K562 (cell line): Measurements from ENCODE around the gene TMEM72. TPM values are rescaled to one million over a fixed set of nuclear protein-coding genes. Genes with fewer than 3 reads are reported as not detected.

Experiments used
- C11orf30 ChIP-seq: fragments of 450-650 bp; IDR thresholded peaks from 2 replicates; pipeline ENCODE4 v1.6.1; 2016; ENCODE audit warnings: low read depth, mild to moderate bottlenecking
- COPS2 ChIP-seq: fragments of 450-650 bp; conservative IDR thresholded peaks from 2 replicates; pipeline ENCODE4 v1.6.1; 2016; ENCODE audit warnings: mild to moderate bottlenecking, moderate library complexity
- CREB1 ChIP-seq, 2 experiments: sonication (generic) in 1 of 2; formaldehyde crosslinking in 1 of 2; IDR thresholded peaks; 2 replicates each; pipeline versions ENCODE4 v1.6.1 to v1.8.0; 2012 to 2022; ENCODE audit warnings: inconsistent platforms in 1 of 2, mild to moderate bottlenecking in 1 of 2, missing genetic modification reagents in 1 of 2, moderate library complexity in 1 of 2
- EHMT2 ChIP-seq: fragments of 450-650 bp; IDR thresholded peaks from 2 replicates; pipeline ENCODE4 v1.6.1; 2018; ENCODE audit warnings: antibody characterized with exemption
- FOXA3 ChIP-seq, 2 experiments: fragments of 450-650 bp in 1 of 2; sonication (generic) in 1 of 2; formaldehyde crosslinking; IDR thresholded peaks in 1 of 2; conservative IDR thresholded peaks in 1 of 2; 2 replicates each; pipeline versions ENCODE4 v1.4.0 to v1.8.0; 2020 to 2022; ENCODE audit warnings: mild to moderate bottlenecking in 2 of 2, missing genetic modification reagents in 1 of 2
- KLF16 ChIP-seq: IDR thresholded peaks from 2 replicates; pipeline ENCODE4 v1.6.1; 2016; ENCODE audit warnings: antibody characterized with exemption
- NR0B1 ChIP-seq: fragments of 450-650 bp; IDR thresholded peaks from one replicate; pipeline ENCODE4 v1.6.1; 2018; ENCODE audit warnings: mild to moderate bottlenecking, moderate library complexity; ENCODE audit not compliant: partially characterized antibody
- RREB1 ChIP-seq: fragments of 250-450 bp; sonication (Bioruptor Pico); IDR thresholded peaks from 2 replicates; pipeline ENCODE4 v1.4.0; 2020
- SAFB2 ChIP-seq: fragments of 200-400 bp; formaldehyde crosslinking; IDR thresholded peaks from 2 replicates; pipeline ENCODE4 v1.6.1; 2018; ENCODE audit warnings: borderline replicate concordance, low read length, low read depth, moderate library complexity; ENCODE audit not compliant: severe bottlenecking
- SLC30A9 ChIP-seq: fragments of 250-450 bp; sonication (Bioruptor Pico); IDR thresholded peaks from 2 replicates; pipeline ENCODE4 v1.8.0; 2022; ENCODE audit warnings: mild to moderate bottlenecking, moderate library complexity
- STAT5B ChIP-seq: fragments of 250-450 bp; sonication (Bioruptor Pico); IDR thresholded peaks from 2 replicates; pipeline ENCODE4 v1.8.0; 2021; ENCODE audit warnings: mild to moderate bottlenecking, inconsistent platforms
- TCF15 ChIP-seq: fragments of 250-450 bp; sonication (Bioruptor Pico); IDR thresholded peaks from 2 replicates; pipeline ENCODE4 v1.8.0; 2022; ENCODE audit warnings: moderate library complexity, mild to moderate bottlenecking, inconsistent platforms
- ZFP36 ChIP-seq: fragments of 150-350 bp; IDR thresholded peaks from 2 replicates; pipeline ENCODE4 v1.6.1; 2018; ENCODE audit warnings: low read length, low read depth; ENCODE audit not compliant: partially characterized antibody
- ZHX1 ChIP-seq: fragments of 150-350 bp; conservative IDR thresholded peaks from 2 replicates; pipeline ENCODE4 v1.6.1; 2014; ENCODE audit warnings: low read length
- ZKSCAN8 ChIP-seq: fragments of 200-800 bp; sonication (Bioruptor generic); IDR thresholded peaks from 2 replicates; pipeline ENCODE4 v1.6.1; 2016; ENCODE audit warnings: missing genetic modification characterization, missing compliant biosample characterization
- ZNF175 ChIP-seq: fragments of 200-800 bp; sonication (Bioruptor generic); IDR thresholded peaks from 2 replicates; pipeline ENCODE4 v1.6.1; 2016; ENCODE audit warnings: low read depth, mild to moderate bottlenecking, missing genetic modification characterization, missing compliant biosample characterization
- ZNF253 ChIP-seq: fragments of 250-450 bp; sonication (Bioruptor Pico); conservative IDR thresholded peaks from 2 replicates; pipeline ENCODE4 v1.6.1; 2021; ENCODE audit warnings: mild to moderate bottlenecking
- polyA plus RNA-seq, 8 experiments: library from polyadenylated mRNA; depleted of rRNA in 4 of 8; stranded (reverse) in 5 of 8; unstranded in 3 of 8; fragments of >200 nt; fragmentation: Nextera tagmentation in 2 of 8; fragmentation: Illumina TruSeq in 1 of 8; extraction: Ambion mirVana in 2 of 8; extraction: Trizol in 1 of 8; gene quantifications; 2 replicates each; pipeline versions ENCODE4 v1.2.1 to v1.2.3, GENCODE V29; 2011 to 2014; ENCODE audit warnings: inconsistent platforms in 1 of 8, missing spikeins in 1 of 8
- total RNA-seq, 7 experiments: library from RNA; depleted of rRNA in 6 of 7; stranded (reverse); fragments of >200 nt in 6 of 7; fragmentation: Illumina TruSeq in 2 of 7; extraction: Trizol in 2 of 7; gene quantifications; 2 replicates each; pipeline versions ENCODE4 v1.2.1 to v1.2.3, GENCODE V29; 2011 to 2021; ENCODE audit warnings: low replicate concordance in 1 of 7

Gene TMEM72
- total and polyA plus RNA-seq, 9 of the 15 experiments (the other 6 are each of a cell fraction or from before 2014, with no cell fraction given): not detected

- TF ChIP-seq RREB1 (CRISPR knock-in tag): no peak
- TF ChIP-seq ZNF253 (CRISPR knock-in tag): no peak
- TF ChIP-seq EHMT2: no peak; the same call in 1 of the 2 replicates
- peak; percentile 19 for TF ChIP-seq ZFP36
- no peak for TF ChIP-seq SLC30A9 (CRISPR knock-in tag)
- TF ChIP-seq NR0B1: no peak
- no peak for TF ChIP-seq COPS2
- TF ChIP-seq CREB1 (IDR thresholded peaks at IDR 0.05): no peak
- peak; percentile 55; the same call in 1 of the 2 replicates for TF ChIP-seq CREB1 (CRISPR knock-in tag; IDR thresholded peaks at IDR 0.05)
- peak; percentile 67; the same call in 1 of the 2 replicates for TF ChIP-seq ZNF175 (CRISPR knock-in tag)
- TF ChIP-seq ZKSCAN8 (CRISPR knock-in tag): peak; percentile 82; the same call in 1 of the 2 replicates
- no peak for TF ChIP-seq KLF16
- TF ChIP-seq SAFB2: no peak
- no peak for TF ChIP-seq ZHX1
- TF ChIP-seq TCF15: no peak
- TF ChIP-seq C11orf30: no peak
- TF ChIP-seq FOXA3 (CRISPR knock-in tag; conservative IDR thresholded peaks at IDR 0.05 in 1 of 2, IDR thresholded peaks at IDR 0.05 in 1 of 2): no peak
- no peak for TF ChIP-seq STAT5B
These were observed 63.7 kb downstream of the TMEM72 start (continued) for GRCh38 chr10:44974628-44975430.
